Caco-2 (cell line): ENCODE measurements around the gene EPS8L2. TPM values are rescaled to one million over a fixed set of nuclear protein-coding genes. Genes with fewer than 3 reads are reported as not detected.
A peak's percentile ranks its signal among the peaks of the same experiment; 100 is the strongest.

Source experiments
- BruUV-seq: library from RNA; stranded (reverse); fragments of 400-500 nt; replicated peaks from 2 replicates; lab custom pipeline; 2021; lab: Mats Ljungman, UMichigan
- CTCF ChIA-PET: fragments of 300-600 bp; sonication (Branson Sonifier 250); formaldehyde crosslinking; loops from one replicate; lab custom pipeline; 2022; ENCODE audit warnings: antibody characterized with exemption; lab: Charles Lee
- POLR2A ChIA-PET: fragments of 300-600 bp; sonication (Branson Sonifier 250); formaldehyde crosslinking; loops from one replicate; lab custom pipeline; 2022; ENCODE audit warnings: antibody characterized with exemption; lab: Charles Lee
- DNase-seq, 2 experiments: peaks; one replicate each; pipeline versions ENCODE4 v3.0.0 to v3.0.0-alpha.2; 2020 to 2022
- H3K27me3 ChIP-seq: replicated peaks from 2 replicates; pipeline ENCODE4 v1.6.0; 2011; ENCODE audit warnings: low read length; ENCODE audit not compliant: control insufficient read depth, insufficient read depth
- H3K36me3 ChIP-seq: 2 replicates; pipeline ENCODE4 v1.5.1; 2011; ENCODE audit warnings: low read length; ENCODE audit not compliant: control insufficient read depth, insufficient read depth
- H3K4me1 ChIP-seq: fragments of 250-450 bp; sonication (Bioruptor Pico); 2 replicates; pipeline ENCODE4 v1.5.1; 2020; ENCODE audit warnings: mild to moderate bottlenecking
- H3K4me3 ChIP-seq: 2 replicates; pipeline ENCODE4 v1.5.1; 2011; ENCODE audit warnings: low read depth, mild to moderate bottlenecking, control low read depth, low read length
- H3K9me3 ChIP-seq: fragments of 250-450 bp; sonication (Bioruptor Pico); 2 replicates; pipeline ENCODE4 v1.5.1; 2020; ENCODE audit warnings: mild to moderate bottlenecking, moderate library complexity
- H3K27ac Mint-ChIP-seq: one replicate; pipeline ENCODE4 v1.8.0; 2022; ENCODE audit warnings: mixed read lengths; ENCODE audit not compliant: unreplicated experiment
- H3K27me3 Mint-ChIP-seq: one replicate; pipeline ENCODE4 v1.8.0; 2022; ENCODE audit warnings: mixed read lengths; ENCODE audit not compliant: insufficient read depth, unreplicated experiment
- H3K36me3 Mint-ChIP-seq: one replicate; pipeline ENCODE4 v1.8.0; 2022; ENCODE audit warnings: mild to moderate bottlenecking, mixed read lengths; ENCODE audit not compliant: insufficient read depth, unreplicated experiment
- H3K4me1 Mint-ChIP-seq: one replicate; pipeline ENCODE4 v1.8.0; 2022; ENCODE audit warnings: low read depth, mixed read lengths; ENCODE audit not compliant: unreplicated experiment
- H3K4me3 Mint-ChIP-seq: one replicate; pipeline ENCODE4 v1.8.0; 2022; ENCODE audit warnings: mild to moderate bottlenecking, moderate library complexity, mixed read lengths; ENCODE audit not compliant: unreplicated experiment
- H3K9me3 Mint-ChIP-seq: one replicate; pipeline ENCODE4 v1.8.0; 2022; ENCODE audit warnings: mixed read lengths; ENCODE audit not compliant: unreplicated experiment
- CTCF ChIP-seq, 2 experiments: fragments of 200-600 bp in 1 of 2; IDR thresholded peaks; 1 replicate in 1 of 2; 2 replicates in 1 of 2; pipeline versions ENCODE4 v1.5.1 to v1.8.0; 2011 to 2022; ENCODE audit warnings: antibody characterized with exemption in 1 of 2, control low read depth in 1 of 2, inconsistent platforms in 1 of 2, low read depth in 1 of 2, low read length in 1 of 2, mild to moderate bottlenecking in 1 of 2, moderate library complexity in 1 of 2; ENCODE audit not compliant: insufficient read depth in 1 of 2, severe bottlenecking in 1 of 2, unreplicated experiment in 1 of 2
- intact Hi-C: fragments of 100-400 bp; cut with micrococcal nuclease; formaldehyde crosslinking; loops from one replicate; pipeline ENCODE4 v1.10.0; 2022; ENCODE audit not compliant: unreplicated experiment
- total RNA-seq: library from RNA; stranded (reverse); gene quantifications from 2 replicates; pipeline ENCODE4 v1.2.3, GENCODE V29; 2022

The EPS8L2 gene
- total RNA-seq, 1 experiment from 2014 or later: 224 TPM

GRCh38 chr11:767238-767637, 61.2 kb downstream of the EPS8L2 start:
- Mint-ChIP-seq H3K27ac (no peak overlapping the region), H3K4me1 (no peaks in the 10 kb centered on the region), H3K36me3 (peaks cover 84% of the 10 kb centered on the region), H3K9me3 (no peaks in the 10 kb centered on the region), H3K27me3 (no peaks in the 10 kb centered on the region), H3K4me3 (no peak overlapping the region)
- no peaks in the 10 kb centered on the region for H3K9me3 ChIP-seq
- no peaks in the 10 kb centered on the region for H3K4me1 ChIP-seq
- intact Hi-C loops: no loop called here
- ChIA-PET CTCF (no interaction called here), POLR2A (no interaction called here)
- H3K36me3 ChIP-seq: peaks cover 11% of the 10 kb centered on the region
- no peak for DNase-seq
- no peaks in the 10 kb centered on the region for H3K27me3 ChIP-seq
- BruUV-seq: TSS peak; percentile 45
- H3K4me3 ChIP-seq: no peak overlapping the region
- no peak for TF ChIP-seq CTCF (IDR thresholded peaks at IDR 0.05; ENCODE audit: insufficient read depth in 1 of 2, low read depth in 1 of 2, low read length in 1 of 2, severe bottlenecking in 1 of 2, unreplicated experiment in 1 of 2)

GRCh38 chr11:769887-770641, 64.0 kb downstream of the EPS8L2 start:
- Mint-ChIP-seq H3K36me3 (peaks cover 67% of the 10 kb centered on the region), H3K27me3 (no peaks in the 10 kb centered on the region), H3K4me3 (no peak overlapping the region), H3K27ac (no peak overlapping the region), H3K9me3 (no peaks in the 10 kb centered on the region), H3K4me1 (no peaks in the 10 kb centered on the region)
- POLR2A ChIA-PET: no interaction called here
- Histone ChIP-seq H3K9me3 (no peaks in the 10 kb centered on the region), H3K4me3 (no peak overlapping the region), H3K4me1 (no peaks in the 10 kb centered on the region), H3K36me3 (peaks cover 5% of the 10 kb centered on the region), H3K27me3 (no peaks in the 10 kb centered on the region)
- TSS peak; percentile 11 for BruUV-seq
- intact Hi-C loops: no loop called here
- CTCF ChIA-PET: interaction anchor here (0.6 kb wide), 1 partner anchor 100 kb away, joined by 3 read pairs; no protein-coding TSS in a partner anchor
- no peak for TF ChIP-seq CTCF (IDR thresholded peaks at IDR 0.05; ENCODE audit: insufficient read depth in 1 of 2, low read depth in 1 of 2, low read length in 1 of 2, severe bottlenecking in 1 of 2, unreplicated experiment in 1 of 2)
- DNase-seq: no peak

GRCh38 chr11:770642-771616, 64.9 kb downstream of the EPS8L2 start:
- POLR2A ChIA-PET: no interaction called here
- H3K27me3 Mint-ChIP-seq: no peaks in the 10 kb centered on the region
- H3K27me3 ChIP-seq: no peaks in the 10 kb centered on the region
- H3K27ac Mint-ChIP-seq: no peak overlapping the region
- peak in 1 of 2 experiments; percentile 31 for DNase-seq
- CTCF ChIA-PET: no interaction called here
- no peak for TF ChIP-seq CTCF (IDR thresholded peaks at IDR 0.05; ENCODE audit: insufficient read depth in 1 of 2, low read depth in 1 of 2, low read length in 1 of 2, severe bottlenecking in 1 of 2, unreplicated experiment in 1 of 2)
- no peaks in the 10 kb centered on the region for H3K9me3 ChIP-seq
- H3K4me1 ChIP-seq: peaks cover 5% of the 10 kb centered on the region
- H3K9me3 Mint-ChIP-seq: no peaks in the 10 kb centered on the region
- H3K4me1 Mint-ChIP-seq: no peaks in the 10 kb centered on the region
- H3K4me3 ChIP-seq: no peak overlapping the region
- no TSS peak for BruUV-seq
- peaks cover 58% of the 10 kb centered on the region for H3K36me3 Mint-ChIP-seq
- no peak overlapping the region for H3K4me3 Mint-ChIP-seq
- H3K36me3 ChIP-seq: peaks cover 4% of the 10 kb centered on the region
- intact Hi-C loops: no loop called here
